HG03442 (cell line): ENCODE results near the gene MBD2.
"Not testable (repeated sequence)": the region's sequence is repeated elsewhere in the genome, so short reads cannot be mapped to it uniquely, and the experiment has no call there.

ENCODE experiments used
- ATAC-seq: cut with Tn5 transposase; IDR thresholded peaks from one replicate; pipeline ENCODE4 v1.9.1; 2021; ENCODE audit warnings: mild to moderate bottlenecking, moderate library complexity; ENCODE audit not compliant: unreplicated experiment

Gene MBD2

GRCh38 chr18:54224379-54225014 is at the start of gene MBD2:
Gene MBD2 (minus strand): TSS chr18:54224669. CDS start chr18:54224559, 110 bp downstream.
- ATAC-seq, result peak; percentile 88

GRCh38 chr18:54269893-54270844 is 45.7 kb upstream of the MBD2 start:
- ATAC-seq, result peak; percentile 35

- ATAC-seq, result no peak
Observed at GRCh38 chr18:54268751-54269150, 44.3 kb upstream of the MBD2 start.

- ATAC-seq, result no peak
Observed at GRCh38 chr18:54267701-54268100, 43.2 kb upstream of the MBD2 start.

- peak; percentile 83 for ATAC-seq
Observed at GRCh38 chr18:54263904-54264336, 39.5 kb upstream of the MBD2 start.

- peak; percentile 63 for ATAC-seq
Observed at GRCh38 chr18:54261894-54262293, 37.4 kb upstream of the MBD2 start.

- no peak for ATAC-seq
Observed at GRCh38 chr18:54260396-54261072, 36.1 kb upstream of the MBD2 start.

GRCh38 chr18:54257818-54258217 is 33.3 kb upstream of the MBD2 start:
- ATAC-seq, result not testable (repeated sequence)

- no peak for ATAC-seq
Observed at GRCh38 chr18:54257015-54257414, 32.5 kb upstream of the MBD2 start.

- ATAC-seq, result no peak
Observed at GRCh38 chr18:54255141-54255540, 30.7 kb upstream of the MBD2 start.

- no peak for ATAC-seq
Observed at GRCh38 chr18:54254265-54254758, 29.8 kb upstream of the MBD2 start.

- no peak for ATAC-seq
Observed at GRCh38 chr18:54251606-54252390, 27.3 kb upstream of the MBD2 start.

- peak; percentile 85 for ATAC-seq
Observed at GRCh38 chr18:54250846-54251261, 26.4 kb upstream of the MBD2 start.

GRCh38 chr18:54247511-54248175 is 23.2 kb upstream of the MBD2 start:
- no peak for ATAC-seq

GRCh38 chr18:54242327-54242726 is 17.9 kb upstream of the MBD2 start:
- no peak for ATAC-seq

GRCh38 chr18:54241483-54241882 is 17.0 kb upstream of the MBD2 start:
- ATAC-seq, result no peak

- ATAC-seq, result no peak
Observed at GRCh38 chr18:54240629-54241107, 16.2 kb upstream of the MBD2 start.

- ATAC-seq, result no peak
Observed at GRCh38 chr18:54239601-54240000, 15.1 kb upstream of the MBD2 start.

GRCh38 chr18:54239091-54239490 is 14.6 kb upstream of the MBD2 start:
- ATAC-seq, result no peak
